GM12874 (cell line): ENCODE measurements around the gene NGRN.

Experiments used
- CTCF ChIP-seq: IDR thresholded peaks from 2 replicates; pipeline ENCODE4 v1.5.1; 2011; ENCODE audit warnings: low read depth, mild to moderate bottlenecking, control low read depth, low read length, moderate library complexity; ENCODE audit not compliant: insufficient read depth

The NGRN gene

GRCh38 chr15:90261811-90262210, 3.7 kb upstream of the NGRN start:
- TF ChIP-seq CTCF: no peak

GRCh38 chr15:90262426-90262825, 3.0 kb upstream of the NGRN start:
- TF ChIP-seq CTCF: no peak

GRCh38 chr15:90264671-90265070, 801 bp upstream of the NGRN start:
- TF ChIP-seq CTCF: no peak

GRCh38 chr15:90266061-90266431, 574 bp downstream of the NGRN start:
- no peak for TF ChIP-seq CTCF

- TF ChIP-seq CTCF: no peak
Observed at GRCh38 chr15:90266485-90266884, 1.0 kb downstream of the NGRN start.

- no peak for TF ChIP-seq CTCF
Observed at GRCh38 chr15:90268415-90268814, 2.9 kb downstream of the NGRN start.

GRCh38 chr15:90270502-90271150, 5.2 kb downstream of the NGRN start:
- TF ChIP-seq CTCF: no peak
